GM23248 (cell line): ENCODE data around the gene PDZRN4.

Experiments
- EZH2 ChIP-seq: fragments of 200-600 bp; sonication (generic); IDR thresholded peaks from 2 replicates; pipeline ENCODE4 v1.6.1; 2018; ENCODE audit warnings: antibody characterized with exemption, mild to moderate bottlenecking; ENCODE audit not compliant: insufficient read depth, poor library complexity, severe bottlenecking
- EZH2phosphoT487 ChIP-seq: fragments of 200-600 bp; sonication (generic); IDR thresholded peaks from 2 replicates; pipeline ENCODE4 v1.6.1; 2018; ENCODE audit warnings: antibody characterized with exemption, moderate library complexity, mild to moderate bottlenecking, low read depth; ENCODE audit not compliant: insufficient read depth

DNA sequence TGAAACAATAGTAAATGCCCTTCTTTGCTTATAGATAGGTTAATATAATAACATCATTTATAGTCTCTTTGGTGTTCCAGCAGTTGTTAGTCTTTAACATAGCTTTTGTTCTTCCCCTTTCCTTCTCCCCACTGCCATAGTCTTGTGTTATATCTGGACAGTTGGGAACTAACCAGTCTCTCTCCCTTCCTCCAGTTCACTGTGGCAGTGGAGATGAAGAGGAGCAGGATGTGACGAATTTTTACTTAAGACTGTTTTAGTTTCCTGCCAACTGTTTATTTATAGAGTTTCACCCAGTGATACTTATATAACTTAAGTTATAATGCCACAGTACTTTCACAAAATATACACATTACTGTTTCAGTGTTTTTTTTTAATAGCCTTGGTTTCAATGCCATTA lies 277.4 kb downstream of the PDZRN4 start:
- TF ChIP-seq EZH2phosphoT487 (no peak), EZH2 (no peak)
